Type B pancreatic cell (in vitro differentiated cells): ENCODE results near the gene CDH19. TPM values are rescaled to one million over a fixed set of nuclear protein-coding genes. Genes with fewer than 3 reads are reported as not detected.

Experiments used
- DNase-seq: peaks from one replicate; pipeline ENCODE4 v3.0.0; 2021; ENCODE audit warnings: mixed read lengths; ENCODE audit not compliant: unreplicated experiment; ENCODE audit errors: extremely low spot score
- H3K27ac Mint-ChIP-seq: 2 replicates; pipeline ENCODE4 v1.8.0; 2021; ENCODE audit warnings: mild to moderate bottlenecking, mixed read lengths
- H3K27me3 Mint-ChIP-seq: 2 replicates; pipeline ENCODE4 v1.8.0; 2021; ENCODE audit warnings: mixed read lengths
- H3K36me3 Mint-ChIP-seq: 2 replicates; pipeline ENCODE4 v1.8.0; 2021; ENCODE audit warnings: mixed read lengths
- H3K4me1 Mint-ChIP-seq: one replicate; pipeline ENCODE4 v1.8.0; 2021; ENCODE audit warnings: mixed read lengths; ENCODE audit not compliant: unreplicated experiment
- H3K4me3 Mint-ChIP-seq: 2 replicates; pipeline ENCODE4 v1.8.0; 2021; ENCODE audit warnings: mild to moderate bottlenecking, mixed read lengths
- H3K9me3 Mint-ChIP-seq: 2 replicates; pipeline ENCODE4 v1.8.0; 2021; ENCODE audit warnings: mixed read lengths
- CTCF ChIP-seq: fragments of 200-600 bp; sonication (generic); conservative IDR thresholded peaks from 2 replicates; pipeline ENCODE4 v1.5.0; 2021; ENCODE audit warnings: antibody characterized with exemption, mild to moderate bottlenecking
- total RNA-seq: library from RNA; stranded (reverse); gene quantifications from 2 replicates; pipeline ENCODE4 v1.2.1, GENCODE V29; 2021; ENCODE audit warnings: low replicate concordance

The CDH19 gene
- total RNA-seq, 1 donor from 2014 or later = 0.36 TPM

DNA sequence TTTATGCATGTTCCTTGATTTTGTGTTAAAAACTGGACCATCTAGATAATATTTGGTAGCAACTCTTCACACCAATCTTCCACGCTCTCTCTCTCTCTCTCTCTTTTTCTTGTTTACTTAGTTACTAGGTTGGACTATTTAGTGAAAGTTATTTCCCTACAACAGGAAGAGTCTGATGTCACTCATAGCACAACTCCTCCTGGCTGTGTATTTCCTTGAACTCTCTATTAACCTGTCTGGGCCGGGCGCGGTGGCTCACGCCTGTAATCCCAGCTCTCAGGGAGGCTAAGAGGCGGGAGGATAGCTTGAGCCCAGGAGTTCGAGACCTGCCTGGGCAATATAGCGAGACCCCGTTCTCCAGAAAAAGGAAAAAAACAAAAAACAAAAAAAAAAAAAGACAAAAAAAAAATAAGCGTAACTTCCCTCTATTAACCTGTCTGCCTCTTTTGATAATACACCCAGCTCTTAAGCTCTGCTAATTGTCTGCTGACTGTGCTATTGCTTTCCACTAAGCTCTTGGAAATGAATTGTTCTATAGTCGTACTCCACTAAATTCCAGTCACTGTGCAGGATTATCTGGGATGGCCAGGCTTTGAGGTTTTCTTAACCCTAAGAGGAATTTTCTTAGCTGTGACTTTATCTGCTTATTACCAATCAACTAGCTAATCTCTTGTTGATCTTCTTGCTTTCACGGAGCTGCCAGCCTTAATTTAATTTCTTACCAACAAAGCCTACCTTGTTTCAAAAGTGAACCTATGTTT lies 18.1 kb upstream of the CDH19 start:
- Mint-ChIP-seq H3K4me3 (no peak overlapping the region), H3K9me3 (no peaks in the 10 kb centered on the region), H3K4me1 (no peaks in the 10 kb centered on the region), H3K36me3 (no peaks in the 10 kb centered on the region), H3K27ac (no peak overlapping the region), H3K27me3 (peaks cover 2% of the 10 kb centered on the region)
- no peak for DNase-seq
- no peak for TF ChIP-seq CTCF

DNA sequence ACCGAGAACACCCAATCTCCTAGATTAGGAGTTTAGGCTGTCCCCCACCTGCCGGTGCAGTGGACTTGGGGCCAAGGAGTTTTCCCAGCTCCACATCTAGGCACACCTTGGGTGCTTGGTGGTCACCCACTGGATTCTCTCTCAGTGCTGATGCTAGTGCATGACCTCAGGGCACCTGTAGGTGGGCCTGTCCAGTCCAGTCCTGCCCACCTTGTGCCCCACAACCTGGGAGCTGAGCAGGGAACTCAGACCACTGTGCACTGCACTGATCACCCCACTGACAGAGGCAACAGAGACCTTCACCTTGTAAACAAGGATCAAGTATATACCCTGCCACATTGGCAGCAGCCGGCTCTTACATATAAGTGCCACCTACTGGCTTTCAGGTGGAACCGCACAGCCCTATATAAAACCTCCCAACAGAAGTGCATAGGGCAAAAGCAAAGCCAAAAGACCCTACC lies 12.7 kb upstream of the CDH19 start:
- Mint-ChIP-seq H3K9me3 (no peaks in the 10 kb centered on the region), H3K4me1 (no peaks in the 10 kb centered on the region), H3K4me3 (no peak overlapping the region), H3K27ac (no peak overlapping the region), H3K27me3 (peaks cover 2% of the 10 kb centered on the region), H3K36me3 (no peaks in the 10 kb centered on the region)
- DNase-seq = no peak
- peak; percentile 63 for TF ChIP-seq CTCF

DNA sequence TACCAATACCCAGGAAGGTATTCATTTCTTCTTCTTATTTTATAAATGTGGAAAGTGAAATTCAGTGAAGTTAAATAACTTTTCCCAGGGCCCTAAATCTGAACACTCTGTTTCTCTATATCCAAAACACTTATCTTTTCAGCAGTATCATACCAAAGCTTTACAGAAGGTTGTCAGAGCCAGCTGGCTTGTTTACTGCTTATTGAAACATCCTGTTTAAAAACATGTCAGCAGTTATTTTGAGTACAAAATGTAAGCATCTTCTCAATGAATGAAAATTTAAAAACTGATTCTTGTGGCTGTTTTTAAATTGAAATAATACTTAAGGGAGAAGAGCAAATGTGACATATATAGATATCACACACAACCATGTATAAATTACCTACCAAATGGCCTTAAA lies 11.3 kb upstream of the CDH19 start:
- no peaks in the 10 kb centered on the region for H3K4me1 Mint-ChIP-seq
- DNase-seq = no peak
- H3K36me3 Mint-ChIP-seq = no peaks in the 10 kb centered on the region
- no peak overlapping the region for H3K4me3 Mint-ChIP-seq
- no peak overlapping the region for H3K27ac Mint-ChIP-seq
- peaks cover 2% of the 10 kb centered on the region for H3K27me3 Mint-ChIP-seq
- TF ChIP-seq CTCF = no peak
- H3K9me3 Mint-ChIP-seq = no peaks in the 10 kb centered on the region

DNA sequence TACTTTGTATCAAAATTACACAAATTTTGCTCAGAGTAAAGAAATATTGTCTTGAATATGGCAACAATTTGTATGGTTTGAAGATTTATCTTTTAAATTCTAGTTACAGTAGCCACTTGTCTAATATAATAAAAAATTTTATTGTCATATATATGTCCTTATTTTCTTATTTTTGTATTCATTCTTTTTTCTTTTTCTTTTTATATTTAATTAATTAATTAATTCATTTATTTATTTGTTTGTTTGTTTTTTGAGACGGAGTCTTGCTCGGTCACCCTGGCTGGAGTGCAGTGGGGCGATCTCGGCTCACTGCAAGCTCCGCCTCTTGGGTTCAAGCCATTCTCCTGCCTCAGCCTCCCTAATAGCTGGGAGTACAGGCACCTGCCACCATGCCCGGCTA lies 3.7 kb upstream of the CDH19 start:
- DNase-seq = no peak
- Mint-ChIP-seq H3K27ac (no peak overlapping the region), H3K4me1 (no peaks in the 10 kb centered on the region), H3K36me3 (no peaks in the 10 kb centered on the region), H3K27me3 (no peaks in the 10 kb centered on the region), H3K9me3 (no peaks in the 10 kb centered on the region), H3K4me3 (no peak overlapping the region)
- TF ChIP-seq CTCF = no peak

DNA sequence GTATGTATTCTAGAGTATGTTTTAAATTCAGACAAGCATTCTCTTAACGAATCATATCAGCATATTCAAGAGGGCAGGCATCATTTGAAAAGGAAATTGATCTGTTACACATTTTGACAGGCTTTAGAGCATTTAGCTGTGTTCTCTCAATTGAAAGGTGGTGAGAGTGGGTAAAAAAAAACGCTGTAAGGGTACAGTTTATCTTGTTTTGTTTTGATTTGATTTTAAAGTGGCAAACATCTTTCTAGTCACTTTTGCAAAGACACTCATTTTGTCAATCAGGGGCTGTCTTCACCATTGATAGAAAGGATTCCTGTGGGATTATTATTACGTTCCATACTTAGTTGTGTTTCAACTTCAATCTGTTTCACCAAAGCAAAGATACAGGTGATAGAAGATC lies 2.2 kb downstream of the CDH19 start:
- H3K4me1 Mint-ChIP-seq = no peaks in the 10 kb centered on the region
- H3K27ac Mint-ChIP-seq = no peak overlapping the region
- no peak overlapping the region for H3K4me3 Mint-ChIP-seq
- no peaks in the 10 kb centered on the region for H3K27me3 Mint-ChIP-seq
- no peak for TF ChIP-seq CTCF
- no peaks in the 10 kb centered on the region for H3K9me3 Mint-ChIP-seq
- no peaks in the 10 kb centered on the region for H3K36me3 Mint-ChIP-seq
- DNase-seq = no peak
